Measurements from ENCODE around the gene GNAZ.
"Not testable (repeated sequence)": the region's sequence is repeated elsewhere in the genome, so short reads cannot be mapped to it uniquely, and the experiment has no call there.

Gene GNAZ

GRCh38 chr22:23070418-23071229, at the start of gene GNAZ:
TSS of gene GNAZ (plus strand) at chr22:23070519. CDS start at chr22:23095696, 25,177 bp downstream.
- H3K27ac ChIP-seq (ENCODE audit: poor library complexity, severe bottlenecking): no peak within 1 kb of the TSS
- no peak for TF ChIP-seq CTCF (IDR thresholded peaks at IDR 0.05; ENCODE audit: poor library complexity, severe bottlenecking)
- H3K4me1 ChIP-seq (ENCODE audit: insufficient read depth, poor library complexity, severe bottlenecking): no peaks in the 10 kb centered on the region
- ATAC-seq (ENCODE audit: low read depth) (peak; percentile 38; the same call in 2 of the 3 replicates), DNase-seq (ENCODE audit: low spot score) (peak; percentile 49)
- peaks cover 15% of the 10 kb centered on the region for H3K9me3 ChIP-seq (ENCODE audit: severe bottlenecking)
- peak within 1 kb of the TSS; percentile 36 for H3K4me3 ChIP-seq (ENCODE audit: severe bottlenecking)
- H3K36me3 ChIP-seq (ENCODE audit: low read depth): no peaks in the 10 kb centered on the region
- no peaks in the 10 kb centered on the region for H3K27me3 ChIP-seq (ENCODE audit: insufficient read depth, poor library complexity, severe bottlenecking)

- Histone ChIP-seq H3K4me3 (ENCODE audit: severe bottlenecking) (no peak overlapping the region), H3K4me1 (ENCODE audit: insufficient read depth, poor library complexity, severe bottlenecking) (no peaks in the 10 kb centered on the region), H3K9me3 (ENCODE audit: severe bottlenecking) (peaks cover 9% of the 10 kb centered on the region), H3K27ac (ENCODE audit: poor library complexity, severe bottlenecking) (no peak overlapping the region), H3K27me3 (ENCODE audit: insufficient read depth, poor library complexity, severe bottlenecking) (peaks cover 16% of the 10 kb centered on the region), H3K36me3 (ENCODE audit: low read depth) (no peaks in the 10 kb centered on the region)
- no peak for DNase-seq (ENCODE audit: low spot score)
- no peak for ATAC-seq (ENCODE audit: low read depth)
- TF ChIP-seq CTCF (IDR thresholded peaks at IDR 0.05; ENCODE audit: poor library complexity, severe bottlenecking): no peak
These were observed 49.5 kb upstream of the GNAZ start for GRCh38 chr22:23020659-23021293.

- H3K27ac ChIP-seq (ENCODE audit: poor library complexity, severe bottlenecking); H3K9me3 ChIP-seq (ENCODE audit: severe bottlenecking); ATAC-seq (ENCODE audit: low read depth); DNase-seq (ENCODE audit: low spot score); H3K36me3 ChIP-seq (ENCODE audit: low read depth); H3K4me3 ChIP-seq (ENCODE audit: severe bottlenecking); H3K4me1 ChIP-seq (ENCODE audit: insufficient read depth, poor library complexity, severe bottlenecking): not testable (repeated sequence)
- H3K27me3 ChIP-seq (ENCODE audit: insufficient read depth, poor library complexity, severe bottlenecking): peaks cover 10% of the 10 kb centered on the region
These were observed 48.5 kb upstream of the GNAZ start for GRCh38 chr22:23021660-23022353.

- Histone ChIP-seq H3K27me3 (ENCODE audit: insufficient read depth, poor library complexity, severe bottlenecking) (peaks cover under 1% of the 10 kb centered on the region), H3K4me3 (ENCODE audit: severe bottlenecking) (no peak overlapping the region), H3K4me1 (ENCODE audit: insufficient read depth, poor library complexity, severe bottlenecking) (no peaks in the 10 kb centered on the region), H3K9me3 (ENCODE audit: severe bottlenecking) (peaks cover 5% of the 10 kb centered on the region), H3K36me3 (ENCODE audit: low read depth) (no peaks in the 10 kb centered on the region), H3K27ac (ENCODE audit: poor library complexity, severe bottlenecking) (no peak overlapping the region)
- ATAC-seq (ENCODE audit: low read depth) (no peak), DNase-seq (ENCODE audit: low spot score) (no peak)
- TF ChIP-seq CTCF (IDR thresholded peaks at IDR 0.05; ENCODE audit: poor library complexity, severe bottlenecking): no peak
These were observed 47.0 kb upstream of the GNAZ start for GRCh38 chr22:23023294-23023693.

- TF ChIP-seq CTCF (IDR thresholded peaks at IDR 0.05; ENCODE audit: poor library complexity, severe bottlenecking): no peak
- Histone ChIP-seq H3K36me3 (ENCODE audit: low read depth) (no peaks in the 10 kb centered on the region), H3K4me1 (ENCODE audit: insufficient read depth, poor library complexity, severe bottlenecking) (no peaks in the 10 kb centered on the region), H3K9me3 (ENCODE audit: severe bottlenecking) (peaks cover 5% of the 10 kb centered on the region), H3K27ac (ENCODE audit: poor library complexity, severe bottlenecking) (no peak overlapping the region), H3K4me3 (ENCODE audit: severe bottlenecking) (no peak overlapping the region), H3K27me3 (ENCODE audit: insufficient read depth, poor library complexity, severe bottlenecking) (peaks cover 11% of the 10 kb centered on the region)
- ATAC-seq (ENCODE audit: low read depth) (no peak), DNase-seq (ENCODE audit: low spot score) (no peak)
These were observed 43.5 kb upstream of the GNAZ start for GRCh38 chr22:23026777-23027176.

- not testable (repeated sequence) for H3K4me3 ChIP-seq (ENCODE audit: severe bottlenecking); H3K27ac ChIP-seq (ENCODE audit: poor library complexity, severe bottlenecking); H3K4me1 ChIP-seq (ENCODE audit: insufficient read depth, poor library complexity, severe bottlenecking); DNase-seq (ENCODE audit: low spot score); ATAC-seq (ENCODE audit: low read depth); H3K9me3 ChIP-seq (ENCODE audit: severe bottlenecking); H3K36me3 ChIP-seq (ENCODE audit: low read depth)
- H3K27me3 ChIP-seq (ENCODE audit: insufficient read depth, poor library complexity, severe bottlenecking): peaks cover 11% of the 10 kb centered on the region
These were observed 42.5 kb upstream of the GNAZ start for GRCh38 chr22:23027849-23028248.

Measured in RWPE2 (cell line).